Subcutaneous adipose tissue (tissue), 4 donors: Measurements from ENCODE around the gene DLST. TPM values are rescaled to one million over a fixed set of nuclear protein-coding genes. Genes with fewer than 3 reads are reported as not detected.

Source experiments
- CTCF ChIP-seq: fragments of 450-650 bp; IDR thresholded peaks from one replicate; pipeline ENCODE4 v1.5.1; 2016; ENCODE audit warnings: low read depth, mild to moderate bottlenecking, control low read depth, antibody characterized with exemption, moderate library complexity
- total RNA-seq, 4 donors: library from RNA; depleted of rRNA; stranded (reverse); fragments of >200 nt; gene quantifications; one replicate each; pipeline ENCODE4 v1.1.0, GENCODE V29; 2016

DLST gene
- total RNA-seq, 4 donors from 2014 or later = 91.8 to 152 (median 109) TPM

- TF ChIP-seq CTCF = no peak
Observed at GRCh38 chr14:74898083-74898482, 16.4 kb downstream of the DLST start.

GRCh38 chr14:74898694-74899093 is 17.0 kb downstream of the DLST start:
- TF ChIP-seq CTCF = no peak

GRCh38 chr14:74902941-74903705 is 21.4 kb downstream of the DLST start:
- no peak for TF ChIP-seq CTCF

GRCh38 chr14:74904635-74905503 is 23.2 kb downstream of the DLST start:
- TF ChIP-seq CTCF = no peak

- TF ChIP-seq CTCF = no peak
Observed at GRCh38 chr14:74905595-74906142, 24.0 kb downstream of the DLST start.

GRCh38 chr14:74906925-74907521 is 25.3 kb downstream of the DLST start:
- no peak for TF ChIP-seq CTCF
